Measurements from ENCODE around the gene PHF2.

The PHF2 gene

DNA sequence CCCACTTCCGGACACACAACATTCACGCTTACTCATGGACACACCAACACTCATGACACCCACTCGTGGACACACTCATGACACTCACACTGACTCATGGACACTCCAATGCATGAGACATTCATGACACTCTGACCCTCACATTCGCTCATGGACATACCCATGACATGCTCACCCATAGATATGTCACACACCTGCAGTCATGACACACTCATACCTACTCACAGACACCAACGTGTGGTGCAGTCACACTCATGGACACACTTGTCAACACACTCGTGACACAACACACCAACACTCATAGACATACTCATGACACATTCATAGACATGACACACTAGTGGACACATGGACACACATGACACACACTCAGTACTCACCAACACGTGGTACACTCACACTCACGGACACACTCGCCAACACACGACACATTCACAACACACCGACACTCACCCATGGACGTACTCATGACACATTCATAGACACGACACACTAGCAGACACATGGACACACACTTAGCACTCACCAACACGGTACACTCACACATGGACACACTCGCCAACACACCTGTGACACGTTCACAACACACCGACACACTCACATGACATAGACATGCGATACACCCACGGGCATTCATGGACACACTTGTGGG is 73.4 kb downstream of the PHF2 start:
- DNase-seq = no peak

DNA sequence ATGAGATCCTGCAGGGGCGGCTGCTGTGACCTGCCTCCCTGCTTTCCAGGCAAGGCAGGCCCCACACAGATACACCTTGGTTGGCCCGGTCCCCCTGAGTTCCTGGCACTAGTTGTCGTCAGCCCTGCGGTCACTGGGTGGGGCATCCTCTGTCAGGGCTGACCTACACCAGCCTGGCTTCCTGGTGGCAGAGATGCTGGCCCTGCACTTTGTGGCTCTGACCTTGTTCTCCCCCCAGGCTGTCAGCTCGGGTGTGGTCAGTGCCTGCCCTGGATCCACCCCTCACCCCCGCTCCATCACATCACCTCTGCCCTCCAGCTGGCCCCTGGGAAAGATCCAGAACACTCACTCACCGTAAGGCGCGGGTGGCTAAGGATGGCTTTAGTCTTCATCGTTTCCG is 74.1 kb downstream of the PHF2 start:
- no peak for DNase-seq

- DNase-seq = no peak
Measured at GRCh38 chr9:93651521-93651950, 75.2 kb downstream of the PHF2 start.

GRCh38 chr9:93652604-93653592 is 76.5 kb downstream of the PHF2 start:
- DNase-seq = no peak

- DNase-seq = no peak
Measured at GRCh38 chr9:93653760-93654159, 77.4 kb downstream of the PHF2 start.

GRCh38 chr9:93654351-93654961 is 78.1 kb downstream of the PHF2 start:
- no peak for DNase-seq

GRCh38 chr9:93655621-93656425 is 79.4 kb downstream of the PHF2 start:
- DNase-seq = no peak

GRCh38 chr9:93656426-93657239 is 80.2 kb downstream of the PHF2 start:
- DNase-seq = no peak

- no peak for DNase-seq
Measured at GRCh38 chr9:93657331-93658111, 81.1 kb downstream of the PHF2 start.

DNA sequence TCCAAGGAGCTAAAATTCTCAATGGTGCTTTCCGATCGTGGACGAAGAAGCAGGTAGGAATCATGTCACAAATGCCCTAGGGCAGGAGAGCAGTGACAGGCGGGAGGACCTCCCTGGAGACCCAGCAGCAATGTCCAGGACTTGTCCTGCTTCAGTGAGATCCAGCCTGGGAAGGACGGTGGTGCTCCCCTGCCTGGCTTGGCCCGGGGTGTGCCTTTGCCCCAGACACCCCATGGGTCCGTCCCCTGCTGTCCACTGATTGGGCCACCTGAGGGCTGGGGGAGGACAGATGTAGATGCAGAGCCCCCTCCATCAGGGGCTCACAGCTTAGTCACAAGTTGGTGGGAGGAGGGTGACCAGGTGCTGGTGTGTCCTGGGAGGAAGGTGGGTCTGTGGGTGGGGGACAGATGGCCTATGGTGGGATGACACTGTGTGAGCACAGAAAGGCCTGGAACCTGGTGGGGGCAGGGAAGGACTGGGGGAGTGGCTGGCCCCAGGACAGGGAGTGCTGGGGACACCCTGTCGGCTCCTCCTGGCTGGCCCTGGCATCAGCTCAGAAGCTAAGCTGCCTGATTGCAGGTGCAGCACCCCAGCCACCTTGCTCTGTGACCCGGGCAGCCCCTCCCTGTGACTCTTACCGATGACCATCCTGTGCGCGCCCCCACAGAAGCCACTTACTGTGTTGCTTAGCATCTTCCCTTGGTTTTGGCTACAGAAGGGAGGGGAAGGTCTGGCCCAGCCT is 82.0 kb downstream of the PHF2 start:
- DNase-seq = no peak

DNA sequence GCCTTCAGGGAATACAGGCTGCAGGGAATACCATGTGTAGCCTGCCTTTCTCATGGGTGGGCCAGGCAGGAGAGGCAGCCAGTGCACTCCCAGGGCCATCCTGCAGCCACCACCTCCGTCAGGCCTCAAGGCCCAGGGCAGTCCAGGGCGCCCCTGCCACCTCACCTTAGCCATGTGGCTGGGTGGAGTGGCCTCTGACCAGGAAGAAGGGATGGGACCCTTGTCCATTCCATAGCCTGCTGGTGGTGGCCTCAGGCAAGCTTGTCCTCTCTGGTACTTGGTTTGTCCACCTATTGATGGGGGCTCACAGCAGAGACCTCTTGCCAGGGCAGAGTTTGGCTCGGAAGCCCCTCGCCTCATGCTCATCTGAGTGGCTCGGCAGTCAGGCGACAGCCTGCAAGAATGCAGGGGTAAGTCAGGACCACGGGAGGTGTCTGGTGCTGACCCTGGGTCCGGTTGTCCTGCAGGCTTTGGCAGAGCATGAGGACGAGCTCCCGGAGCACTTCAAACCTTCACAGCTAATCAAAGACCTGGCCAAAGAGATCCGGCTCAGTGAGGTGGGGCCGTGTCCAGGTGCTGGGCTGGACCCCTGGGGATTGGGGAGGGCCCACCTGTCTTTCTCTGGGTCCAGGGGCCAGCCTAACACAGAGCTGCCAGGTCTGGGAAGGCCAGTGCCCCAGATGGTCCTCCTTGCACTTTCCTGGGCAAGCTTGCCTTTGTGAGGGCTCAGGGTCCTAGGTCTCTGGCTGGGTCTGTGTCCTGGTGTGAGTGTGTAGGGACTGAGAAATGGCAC is 82.9 kb downstream of the PHF2 start:
- DNase-seq = no peak

DNA sequence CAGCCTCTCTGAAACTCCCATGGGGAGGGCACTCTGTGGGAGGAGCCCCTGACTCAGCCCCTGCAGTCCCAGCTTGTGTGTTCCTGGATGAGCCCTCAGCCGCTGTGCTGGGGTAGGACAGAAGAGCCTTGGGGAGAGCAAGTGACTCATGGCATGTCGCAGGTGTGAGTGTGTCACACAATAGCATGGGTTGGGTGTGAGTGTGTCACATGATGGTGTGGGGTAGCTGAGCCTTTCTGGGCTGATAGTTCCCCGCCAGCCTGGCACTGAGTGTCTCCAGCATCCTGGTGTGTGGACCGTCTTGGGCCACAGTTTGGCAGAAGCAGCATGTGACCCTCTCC is 83.4 kb downstream of the PHF2 start:
- DNase-seq = peak in 1 of 56 donors; percentile 30

- no peak for DNase-seq
Measured at GRCh38 chr9:93660352-93661046, 84.1 kb downstream of the PHF2 start.

- no peak for DNase-seq
Measured at GRCh38 chr9:93661591-93661990, 85.2 kb downstream of the PHF2 start.

- no peak for DNase-seq
Measured at GRCh38 chr9:93662016-93662638, 85.7 kb downstream of the PHF2 start.

DNA sequence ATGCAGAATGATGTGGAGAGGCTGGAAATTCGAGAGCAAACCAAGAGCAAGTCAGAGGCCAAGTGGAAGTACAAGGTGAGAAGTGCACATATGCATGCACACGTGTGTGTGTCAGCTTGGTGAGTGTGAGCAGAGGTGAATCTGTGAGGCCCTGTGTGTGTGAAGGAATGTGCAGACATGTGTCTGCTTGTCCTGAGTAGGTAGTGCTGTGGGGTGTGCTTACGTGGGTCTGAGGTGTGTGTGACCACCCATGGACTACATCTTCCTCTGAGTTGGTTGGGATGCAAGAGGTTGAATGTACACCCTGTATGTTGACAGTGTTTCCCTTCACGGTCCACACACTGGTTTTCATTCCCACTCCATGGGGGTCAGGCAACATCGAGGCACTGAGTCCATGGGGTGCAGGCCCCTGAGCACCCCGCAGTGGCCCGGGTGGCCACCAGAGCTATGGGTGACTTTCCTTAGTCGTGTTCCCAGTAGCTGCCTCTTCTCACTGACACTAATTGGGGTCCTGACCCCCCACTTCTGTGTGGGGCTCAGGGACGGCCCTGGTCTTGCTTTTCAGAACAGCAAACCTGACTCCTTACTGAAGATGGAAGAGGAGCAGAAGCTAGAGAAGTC is 86.7 kb downstream of the PHF2 start:
- DNase-seq = no peak

Data from nucleus accumbens (tissue), 56 donors.